ENCODE measurements around the gene KCNT1.

Gene KCNT1

DNA sequence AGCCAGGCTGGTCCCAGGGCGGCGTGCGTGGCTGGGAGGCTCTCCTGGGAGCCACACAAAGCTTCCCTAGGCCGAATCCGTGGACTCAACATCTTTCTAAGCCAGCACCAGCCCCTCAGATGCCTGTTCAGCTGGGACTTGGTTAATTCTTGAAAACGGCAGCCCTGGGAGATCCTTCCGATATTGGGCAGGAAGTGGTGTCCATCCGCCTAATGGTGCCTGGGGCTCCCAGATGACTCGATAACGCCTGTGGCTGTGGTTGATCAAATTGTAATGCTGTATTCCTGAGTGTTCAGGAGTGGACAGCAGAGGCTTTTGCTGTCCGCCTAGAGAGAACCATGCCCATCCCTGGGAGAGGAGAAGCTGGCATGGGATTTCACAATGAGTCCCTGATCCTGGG lies 14.1 kb downstream of the KCNT1 start:
- H3K9me3 ChIP-seq (ENCODE audit: insufficient read depth, low read length), result no peaks in the 10 kb centered on the region
- H3K79me2 ChIP-seq (ENCODE audit: insufficient read depth, low read length), result no peaks in the 10 kb centered on the region
- H3K4me3 ChIP-seq (ENCODE audit: insufficient read depth, low read length, poor library complexity, severe bottlenecking), result no peak overlapping the region
- H3K9ac ChIP-seq (ENCODE audit: low read length), result no peak overlapping the region
- H3K27me3 ChIP-seq (ENCODE audit: low read length), result no peaks in the 10 kb centered on the region
- H3K36me3 ChIP-seq (ENCODE audit: low read length), result no peaks in the 10 kb centered on the region
- no peak overlapping the region for H3K4me2 ChIP-seq (ENCODE audit: low read depth, low read length, poor library complexity, severe bottlenecking)
- H3F3A ChIP-seq (ENCODE audit: insufficient read depth), result no peaks in the 10 kb centered on the region
- no peaks in the 10 kb centered on the region for H4K20me1 ChIP-seq (ENCODE audit: low read depth, low read length)
- no peak overlapping the region for H3K27ac ChIP-seq (ENCODE audit: low read depth, low read length)
- H2AFZ ChIP-seq (ENCODE audit: low read depth, low read length, severe bottlenecking), result no peak overlapping the region
- no peak for TF ChIP-seq EZH2phosphoT487 (conservative IDR thresholded peaks at IDR 0.05; ENCODE audit: low read length)
- TF ChIP-seq, protein P1, sequence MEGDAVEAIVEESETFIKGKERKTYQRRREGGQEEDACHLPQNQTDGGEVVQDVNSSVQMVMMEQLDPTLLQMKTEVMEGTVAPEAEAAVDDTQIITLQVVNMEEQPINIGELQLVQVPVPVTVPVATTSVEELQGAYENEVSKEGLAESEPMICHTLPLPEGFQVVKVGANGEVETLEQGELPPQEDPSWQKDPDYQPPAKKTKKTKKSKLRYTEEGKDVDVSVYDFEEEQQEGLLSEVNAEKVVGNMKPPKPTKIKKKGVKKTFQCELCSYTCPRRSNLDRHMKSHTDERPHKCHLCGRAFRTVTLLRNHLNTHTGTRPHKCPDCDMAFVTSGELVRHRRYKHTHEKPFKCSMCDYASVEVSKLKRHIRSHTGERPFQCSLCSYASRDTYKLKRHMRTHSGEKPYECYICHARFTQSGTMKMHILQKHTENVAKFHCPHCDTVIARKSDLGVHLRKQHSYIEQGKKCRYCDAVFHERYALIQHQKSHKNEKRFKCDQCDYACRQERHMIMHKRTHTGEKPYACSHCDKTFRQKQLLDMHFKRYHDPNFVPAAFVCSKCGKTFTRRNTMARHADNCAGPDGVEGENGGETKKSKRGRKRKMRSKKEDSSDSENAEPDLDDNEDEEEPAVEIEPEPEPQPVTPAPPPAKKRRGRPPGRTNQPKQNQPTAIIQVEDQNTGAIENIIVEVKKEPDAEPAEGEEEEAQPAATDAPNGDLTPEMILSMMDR (IDR thresholded peaks at IDR 0.05; ENCODE audit: insufficient read depth, low read length, poor library complexity, severe bottlenecking), result no peak
- H3K9me2 ChIP-seq (replicated peaks; ENCODE audit: insufficient read depth, low read length), result no peaks in the 10 kb centered on the region

DNA sequence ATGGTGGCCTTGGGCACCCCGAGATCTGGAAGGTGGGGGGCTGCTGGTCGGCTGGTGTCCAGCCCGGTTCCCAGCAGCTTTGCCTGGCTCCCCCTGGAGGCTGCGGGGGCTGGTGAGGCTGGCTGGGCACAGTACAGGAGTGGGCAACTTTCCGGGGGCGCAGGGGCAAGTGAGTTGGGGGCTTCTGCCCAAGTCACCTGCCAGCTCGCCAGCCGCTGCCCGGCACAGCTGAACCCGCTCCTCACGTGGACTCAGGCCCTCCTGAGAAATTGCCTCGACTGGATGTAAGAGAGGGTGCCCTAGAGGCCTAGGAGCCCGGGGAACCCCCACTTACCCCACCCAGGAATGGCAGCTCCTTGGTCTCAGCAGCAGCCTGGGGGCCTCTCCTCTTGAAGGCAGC lies 15.4 kb downstream of the KCNT1 start:
- Histone ChIP-seq H3K4me2 (ENCODE audit: low read depth, low read length, poor library complexity, severe bottlenecking) (no peak overlapping the region), H3K9me2 (replicated peaks; ENCODE audit: insufficient read depth, low read length) (no peaks in the 10 kb centered on the region), H3K79me2 (ENCODE audit: insufficient read depth, low read length) (no peaks in the 10 kb centered on the region), H3K9me3 (ENCODE audit: insufficient read depth, low read length) (no peaks in the 10 kb centered on the region), H3K9ac (ENCODE audit: low read length) (no peak overlapping the region), H3F3A (ENCODE audit: insufficient read depth) (no peaks in the 10 kb centered on the region), H2AFZ (ENCODE audit: low read depth, low read length, severe bottlenecking) (no peak overlapping the region), H3K27me3 (ENCODE audit: low read length) (no peaks in the 10 kb centered on the region), H3K27ac (ENCODE audit: low read depth, low read length) (no peak overlapping the region), H3K36me3 (ENCODE audit: low read length) (no peaks in the 10 kb centered on the region), H4K20me1 (ENCODE audit: low read depth, low read length) (no peaks in the 10 kb centered on the region), H3K4me3 (ENCODE audit: insufficient read depth, low read length, poor library complexity, severe bottlenecking) (no peak overlapping the region)
- TF ChIP-seq, protein P1 (IDR thresholded peaks at IDR 0.05; ENCODE audit: insufficient read depth, low read length, poor library complexity, severe bottlenecking), result no peak
- TF ChIP-seq EZH2phosphoT487 (conservative IDR thresholded peaks at IDR 0.05; ENCODE audit: low read length), result no peak

DNA sequence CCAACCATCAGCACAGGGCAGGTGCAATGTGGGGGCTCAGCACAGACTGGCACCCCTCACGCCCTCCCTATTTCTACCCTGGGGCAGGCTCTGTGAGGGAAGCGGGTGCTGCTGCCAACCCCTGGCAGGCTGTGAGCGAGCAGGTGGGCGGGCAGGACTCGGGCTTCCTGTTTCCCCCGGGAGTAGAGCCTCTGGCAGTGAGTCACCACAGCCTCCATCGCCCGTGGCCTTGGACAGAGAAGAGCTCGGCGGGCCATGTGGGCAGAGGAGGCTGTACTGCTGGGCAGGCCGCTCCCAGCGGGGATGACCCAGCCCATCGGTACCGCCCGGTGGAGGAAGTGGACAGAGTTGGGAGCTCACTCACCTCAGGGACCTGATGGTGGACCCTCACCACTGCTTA lies 16.6 kb downstream of the KCNT1 start:
- H3F3A ChIP-seq (ENCODE audit: insufficient read depth), result no peaks in the 10 kb centered on the region
- no peak overlapping the region for H3K4me2 ChIP-seq (ENCODE audit: low read depth, low read length, poor library complexity, severe bottlenecking)
- H4K20me1 ChIP-seq (ENCODE audit: low read depth, low read length), result no peaks in the 10 kb centered on the region
- no peak overlapping the region for H3K9ac ChIP-seq (ENCODE audit: low read length)
- H3K79me2 ChIP-seq (ENCODE audit: insufficient read depth, low read length), result no peaks in the 10 kb centered on the region
- no peak overlapping the region for H3K27ac ChIP-seq (ENCODE audit: low read depth, low read length)
- H3K4me3 ChIP-seq (ENCODE audit: insufficient read depth, low read length, poor library complexity, severe bottlenecking), result no peak overlapping the region
- H3K36me3 ChIP-seq (ENCODE audit: low read length), result no peaks in the 10 kb centered on the region
- TF ChIP-seq EZH2phosphoT487 (conservative IDR thresholded peaks at IDR 0.05; ENCODE audit: low read length), result no peak
- TF ChIP-seq, protein P1 (IDR thresholded peaks at IDR 0.05; ENCODE audit: insufficient read depth, low read length, poor library complexity, severe bottlenecking), result no peak
- H3K9me2 ChIP-seq (replicated peaks; ENCODE audit: insufficient read depth, low read length), result no peaks in the 10 kb centered on the region
- H2AFZ ChIP-seq (ENCODE audit: low read depth, low read length, severe bottlenecking), result no peak overlapping the region
- H3K27me3 ChIP-seq (ENCODE audit: low read length), result no peaks in the 10 kb centered on the region
- H3K9me3 ChIP-seq (ENCODE audit: insufficient read depth, low read length), result no peaks in the 10 kb centered on the region
